RWPE1 (cell line): ENCODE measurements around the gene GALNT18.

Experiments
- CTCF ChIA-PET: fragments of 350-600 bp; sonication (Branson Sonifier 250); formaldehyde crosslinking; extraction: SDS; loops from one replicate; lab custom pipeline; 2021; lab: Yijun Ruan, JAX
- POLR2A ChIA-PET: fragments of 400-600 bp; formaldehyde crosslinking; extraction: SDS; loops from one replicate; lab custom pipeline; 2020; ENCODE audit warnings: antibody characterized with exemption; ENCODE audit not compliant: low non-redundant PET; lab: Yijun Ruan, JAX
- DNase-seq: peaks from one replicate; pipeline ENCODE4 v3.0.0; 2012; ENCODE audit warnings: low spot score
- H3K27ac ChIP-seq: fragments of 450-650 bp; 2 replicates; pipeline ENCODE4 v1.5.1; 2017
- TF ChIP-seq, protein P1 (sequence below): fragments of 450-650 bp; conservative IDR thresholded peaks from 2 replicates; pipeline ENCODE4 v1.5.1; 2017; ENCODE audit warnings: low read depth, mild to moderate bottlenecking

The GALNT18 gene

DNA sequence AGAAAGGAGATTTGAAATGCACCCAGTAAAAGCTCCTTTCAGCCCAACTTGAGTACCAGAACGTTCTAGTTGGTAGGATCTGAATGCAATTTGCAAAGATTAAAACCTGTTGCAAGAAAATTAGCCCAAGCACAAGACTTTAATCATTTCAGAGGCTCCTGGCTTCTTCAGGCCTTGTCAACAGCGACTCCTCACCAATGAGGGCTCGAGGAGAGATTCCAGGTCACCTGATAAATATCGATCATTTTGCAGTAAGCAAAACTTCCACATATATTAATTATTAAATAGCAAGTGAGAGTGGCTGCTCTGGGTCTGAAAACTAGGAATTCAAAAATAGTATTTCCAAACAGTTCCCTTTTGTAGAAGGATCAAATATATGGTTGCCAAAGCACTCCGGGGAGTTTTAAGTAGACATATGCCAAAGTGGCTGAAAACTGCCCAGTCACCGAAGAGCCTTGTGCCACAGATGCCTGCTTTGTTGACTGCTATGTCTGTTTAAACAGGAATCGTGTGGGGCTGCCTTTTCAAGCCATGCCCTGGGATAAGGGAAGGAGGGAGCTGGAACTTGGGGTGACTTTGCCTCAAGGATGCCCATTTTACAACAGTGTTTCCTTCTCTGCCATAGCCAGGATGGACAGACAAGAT is 332.7 kb downstream of the GALNT18 start:
- ChIA-PET POLR2A (no interaction called here), CTCF (no interaction called here)
- no peak for DNase-seq
- TF ChIP-seq, protein P1, sequence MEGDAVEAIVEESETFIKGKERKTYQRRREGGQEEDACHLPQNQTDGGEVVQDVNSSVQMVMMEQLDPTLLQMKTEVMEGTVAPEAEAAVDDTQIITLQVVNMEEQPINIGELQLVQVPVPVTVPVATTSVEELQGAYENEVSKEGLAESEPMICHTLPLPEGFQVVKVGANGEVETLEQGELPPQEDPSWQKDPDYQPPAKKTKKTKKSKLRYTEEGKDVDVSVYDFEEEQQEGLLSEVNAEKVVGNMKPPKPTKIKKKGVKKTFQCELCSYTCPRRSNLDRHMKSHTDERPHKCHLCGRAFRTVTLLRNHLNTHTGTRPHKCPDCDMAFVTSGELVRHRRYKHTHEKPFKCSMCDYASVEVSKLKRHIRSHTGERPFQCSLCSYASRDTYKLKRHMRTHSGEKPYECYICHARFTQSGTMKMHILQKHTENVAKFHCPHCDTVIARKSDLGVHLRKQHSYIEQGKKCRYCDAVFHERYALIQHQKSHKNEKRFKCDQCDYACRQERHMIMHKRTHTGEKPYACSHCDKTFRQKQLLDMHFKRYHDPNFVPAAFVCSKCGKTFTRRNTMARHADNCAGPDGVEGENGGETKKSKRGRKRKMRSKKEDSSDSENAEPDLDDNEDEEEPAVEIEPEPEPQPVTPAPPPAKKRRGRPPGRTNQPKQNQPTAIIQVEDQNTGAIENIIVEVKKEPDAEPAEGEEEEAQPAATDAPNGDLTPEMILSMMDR = no peak
- no peak overlapping the region for H3K27ac ChIP-seq

DNA sequence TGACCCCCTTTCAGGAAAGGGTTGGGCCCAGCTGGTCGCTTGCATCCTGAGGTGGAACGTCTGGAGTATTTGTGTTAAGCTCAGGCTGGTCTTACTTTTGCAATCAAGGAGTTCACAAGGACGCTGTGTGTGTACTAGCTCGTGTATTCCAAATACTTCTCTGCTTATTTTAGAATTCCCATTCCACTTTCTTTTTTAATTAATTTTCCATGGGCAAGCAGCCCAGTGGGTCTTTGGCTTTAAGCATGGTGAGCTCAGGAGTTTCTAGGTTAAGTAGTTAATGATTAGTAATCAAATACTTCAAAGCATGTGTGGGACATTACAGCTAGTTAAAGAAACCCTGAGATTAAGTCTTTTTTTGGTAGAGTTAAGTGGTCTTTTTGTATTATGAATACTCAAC is 337.3 kb downstream of the GALNT18 start:
- ChIA-PET POLR2A (no interaction called here), CTCF (no interaction called here)
- DNase-seq = no peak
- H3K27ac ChIP-seq = no peak overlapping the region
- TF ChIP-seq, protein P1 = no peak

DNA sequence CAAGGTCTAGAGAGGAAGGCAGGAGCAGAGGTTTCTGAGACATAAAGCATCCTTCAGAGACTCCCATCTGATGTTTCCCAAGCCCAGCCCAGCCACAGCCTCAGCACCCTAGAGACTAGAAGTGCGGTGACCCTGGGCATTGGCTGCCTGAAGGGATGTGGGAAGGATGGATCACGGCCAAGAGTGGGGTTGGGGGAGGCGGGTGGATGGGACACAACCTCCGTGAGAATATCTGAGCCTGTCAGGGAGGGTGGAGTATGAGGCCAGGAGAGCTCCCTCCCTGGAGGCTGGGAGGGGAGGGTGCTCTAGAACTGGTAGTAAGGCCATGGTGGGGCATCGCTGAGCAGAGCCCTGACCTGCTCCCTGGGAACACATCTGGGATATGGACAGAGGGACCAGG is 340.2 kb downstream of the GALNT18 start:
- POLR2A ChIA-PET = no interaction called here

DNA sequence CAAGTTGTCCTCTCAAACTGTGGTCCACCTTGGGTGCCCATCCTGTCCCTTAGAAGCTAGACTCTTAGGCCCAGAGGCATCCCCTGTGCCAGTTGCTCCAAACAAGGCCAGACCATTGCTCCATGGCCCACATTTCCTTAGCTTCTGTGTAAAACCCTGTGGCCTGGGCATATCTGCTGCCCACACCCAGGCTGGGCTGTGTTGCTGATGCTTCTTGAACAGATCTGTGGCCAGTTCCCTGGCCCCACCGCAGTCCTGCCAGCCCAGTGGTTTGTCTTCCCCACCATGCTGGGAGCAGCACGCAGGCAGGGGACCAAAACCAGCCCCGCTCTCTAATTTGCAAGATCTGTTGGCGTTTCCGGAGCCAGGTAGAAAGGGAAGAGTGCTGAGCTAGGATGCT is 341.0 kb downstream of the GALNT18 start:
- no peak overlapping the region for H3K27ac ChIP-seq
- ChIA-PET CTCF (no interaction called here), POLR2A (no interaction called here)
- TF ChIP-seq, protein P1 = no peak
- DNase-seq = no peak

More for the DNA sequence above, 340.2 kb downstream of the GALNT18 start:
- H3K27ac ChIP-seq = no peak overlapping the region
- CTCF ChIA-PET = no interaction called here
- no peak for DNase-seq
- TF ChIP-seq, protein P1 = no peak

DNA sequence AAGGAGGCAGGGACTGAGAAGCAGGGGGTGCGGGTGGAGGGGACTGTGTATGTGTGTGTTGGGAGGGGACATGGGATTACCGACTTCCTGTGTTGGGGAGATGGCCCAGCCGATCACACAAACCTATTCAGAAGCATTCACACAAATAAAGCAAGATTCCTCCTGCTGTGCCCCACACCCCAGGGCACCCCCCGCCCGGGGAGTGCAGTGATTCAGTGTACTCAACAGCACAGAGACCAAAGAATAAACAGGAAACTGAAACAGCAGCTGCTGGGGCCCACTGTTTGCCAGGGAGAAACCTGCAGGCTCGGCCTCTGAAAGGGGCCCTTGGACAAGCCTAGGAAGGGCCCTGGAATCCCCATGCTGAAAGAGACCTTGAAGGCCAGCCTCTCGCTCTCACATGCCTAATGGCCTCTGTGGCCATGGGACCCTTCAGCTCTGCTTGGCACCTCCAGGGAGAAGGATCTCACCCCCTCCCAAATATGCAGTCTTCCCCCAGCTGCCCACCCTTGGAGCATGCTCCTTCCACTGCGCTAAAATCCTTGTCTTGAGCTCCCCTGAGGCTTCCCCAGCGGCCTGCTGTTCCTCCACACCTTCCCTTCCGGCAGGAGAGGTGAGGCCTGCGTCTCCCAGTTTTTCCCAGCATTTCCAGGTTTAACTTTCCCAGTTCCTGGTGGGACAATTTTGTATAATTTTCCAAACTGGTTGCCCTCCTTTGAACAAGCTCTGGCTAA is 341.7 kb downstream of the GALNT18 start:
- DNase-seq = no peak
- CTCF ChIA-PET = no interaction called here
- TF ChIP-seq, protein P1 = no peak
- POLR2A ChIA-PET = no interaction called here
- H3K27ac ChIP-seq = no peak overlapping the region

DNA sequence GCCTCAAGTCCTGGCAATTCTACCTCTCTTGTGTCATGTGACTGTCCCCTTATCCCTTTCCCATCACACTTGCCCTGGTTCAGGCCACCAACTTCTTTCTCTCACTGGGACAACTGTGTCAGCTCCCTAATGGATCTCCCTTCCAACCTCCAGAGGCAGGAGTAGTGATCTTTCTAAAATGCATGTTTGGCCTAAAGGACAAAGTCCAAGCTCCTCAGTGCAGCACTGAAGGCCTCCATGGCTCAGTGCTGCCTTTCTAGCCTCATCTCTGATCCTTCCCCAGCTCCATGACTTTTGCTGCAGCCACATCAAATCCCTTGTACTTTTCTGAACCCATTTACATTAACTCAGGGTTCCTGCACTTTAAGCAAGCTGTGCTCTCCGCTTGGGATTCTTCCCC is 349.6 kb downstream of the GALNT18 start:
- ChIA-PET POLR2A (no interaction called here), CTCF (no interaction called here)

More for the DNA sequence above, 349.6 kb downstream of the GALNT18 start:
- H3K27ac ChIP-seq = no peak overlapping the region
- TF ChIP-seq, protein P1 = no peak
- no peak for DNase-seq
